HepG2 (cell line): Measurements from ENCODE around the gene OR1E1. TPM values are rescaled to one million over a fixed set of nuclear protein-coding genes. Genes with fewer than 3 reads are reported as not detected.

Source experiments
- KLF15 ChIP-seq: sonication (generic); formaldehyde crosslinking; IDR thresholded peaks from 2 replicates; pipeline ENCODE4 v1.8.1; 2023; ENCODE audit warnings: borderline replicate concordance, mild to moderate bottlenecking, inconsistent platforms, missing genetic modification reagents, mixed read lengths
- POLR2G ChIP-seq: fragments of 200-400 bp; formaldehyde crosslinking; IDR thresholded peaks from 2 replicates; pipeline ENCODE4 v1.6.1; 2018; ENCODE audit warnings: mild to moderate bottlenecking, low read depth, low read length, moderate library complexity
- ZBTB7A ChIP-seq: sonication (generic); formaldehyde crosslinking; IDR thresholded peaks from 2 replicates; pipeline ENCODE4 v1.8.0; 2022; ENCODE audit warnings: mild to moderate bottlenecking, missing genetic modification reagents
- ZNF563 ChIP-seq: sonication (generic); formaldehyde crosslinking; IDR thresholded peaks from 2 replicates; pipeline ENCODE4 v1.8.0; 2022; ENCODE audit warnings: mild to moderate bottlenecking, moderate library complexity, missing genetic modification reagents
- ZZZ3 ChIP-seq: sonication (generic); formaldehyde crosslinking; IDR thresholded peaks from 2 replicates; pipeline ENCODE4 v1.4.0; 2020; ENCODE audit warnings: missing genetic modification reagents, mild to moderate bottlenecking, borderline replicate concordance
- polyA plus RNA-seq, 8 experiments: library from polyadenylated mRNA; depleted of rRNA in 3 of 8; stranded (reverse) in 7 of 8; unstranded in 1 of 8; fragments of >200 nt; fragmentation: Illumina TruSeq in 4 of 8; extraction: Trizol in 4 of 8; gene quantifications; 2 replicates each; pipeline versions ENCODE4 v1.2.1 to v1.2.3, GENCODE V29; 2011 to 2016; ENCODE audit warnings: low read depth in 4 of 8, missing spikeins in 1 of 8, mixed read lengths in 1 of 8; ENCODE audit not compliant: insufficient read depth in 1 of 8
- total RNA-seq, 5 experiments: library from RNA; depleted of rRNA; stranded (reverse); fragments of >200 nt; fragmentation: Illumina TruSeq; extraction: Trizol; gene quantifications; 2 replicates each; pipeline ENCODE4 v1.2.3, GENCODE V29; 2016; ENCODE audit warnings: low read depth in 1 of 5
- TF ChIP-seq, protein P1 (sequence below): sonication (generic); formaldehyde crosslinking; IDR thresholded peaks from 2 replicates; pipeline ENCODE4 v1.4.0; 2020; ENCODE audit warnings: low read depth, missing genetic modification reagents
- TF ChIP-seq, protein P2 (sequence below): sonication (generic); formaldehyde crosslinking; conservative IDR thresholded peaks from 2 replicates; pipeline ENCODE4 v1.4.0; 2020; ENCODE audit warnings: missing genetic modification reagents
- TF ChIP-seq, protein P3 (sequence below): sonication (generic); formaldehyde crosslinking; IDR thresholded peaks from 2 replicates; pipeline ENCODE4 v1.5.0; 2020; ENCODE audit warnings: missing genetic modification reagents
- TF ChIP-seq, protein P4 (sequence below), 2 experiments: fragments of 450-650 bp in 1 of 2; sonication (generic) in 1 of 2; formaldehyde crosslinking in 1 of 2; IDR thresholded peaks; 2 replicates each; pipeline versions ENCODE4 v1.6.1 to v1.8.0; 2016 to 2022; ENCODE audit warnings: antibody characterized with exemption in 1 of 2, mild to moderate bottlenecking in 1 of 2, missing genetic modification reagents in 1 of 2
- TF ChIP-seq, protein P5 (sequence below): sonication (generic); formaldehyde crosslinking; IDR thresholded peaks from 2 replicates; pipeline ENCODE4 v1.5.0; 2020; ENCODE audit warnings: missing genetic modification reagents, mild to moderate bottlenecking, borderline replicate concordance

The OR1E1 gene
- total and polyA plus RNA-seq, 2 of the 13 experiments (the other 11 are each of a cell fraction or from before 2014, with no cell fraction given) = not detected

DNA sequence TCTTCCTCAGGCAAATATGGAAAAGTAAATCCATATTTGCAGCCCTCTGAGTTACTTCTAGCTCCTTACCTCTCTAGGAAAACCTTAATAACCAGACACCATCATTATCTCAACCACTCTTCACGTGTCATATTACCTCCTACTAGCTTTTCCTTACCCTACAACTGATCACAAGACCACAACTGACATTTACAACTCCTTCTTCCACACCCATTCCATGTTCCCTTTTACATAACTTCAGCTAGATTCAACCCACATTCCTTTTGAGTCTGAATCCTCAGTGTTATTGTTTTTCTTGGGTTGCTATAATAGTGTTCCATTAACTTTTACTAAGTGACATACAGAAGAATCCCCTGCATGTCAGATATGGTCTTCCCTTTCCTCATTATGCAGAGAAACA is 40.2 kb upstream of the OR1E1 start (continued):
- TF ChIP-seq, protein P1, sequence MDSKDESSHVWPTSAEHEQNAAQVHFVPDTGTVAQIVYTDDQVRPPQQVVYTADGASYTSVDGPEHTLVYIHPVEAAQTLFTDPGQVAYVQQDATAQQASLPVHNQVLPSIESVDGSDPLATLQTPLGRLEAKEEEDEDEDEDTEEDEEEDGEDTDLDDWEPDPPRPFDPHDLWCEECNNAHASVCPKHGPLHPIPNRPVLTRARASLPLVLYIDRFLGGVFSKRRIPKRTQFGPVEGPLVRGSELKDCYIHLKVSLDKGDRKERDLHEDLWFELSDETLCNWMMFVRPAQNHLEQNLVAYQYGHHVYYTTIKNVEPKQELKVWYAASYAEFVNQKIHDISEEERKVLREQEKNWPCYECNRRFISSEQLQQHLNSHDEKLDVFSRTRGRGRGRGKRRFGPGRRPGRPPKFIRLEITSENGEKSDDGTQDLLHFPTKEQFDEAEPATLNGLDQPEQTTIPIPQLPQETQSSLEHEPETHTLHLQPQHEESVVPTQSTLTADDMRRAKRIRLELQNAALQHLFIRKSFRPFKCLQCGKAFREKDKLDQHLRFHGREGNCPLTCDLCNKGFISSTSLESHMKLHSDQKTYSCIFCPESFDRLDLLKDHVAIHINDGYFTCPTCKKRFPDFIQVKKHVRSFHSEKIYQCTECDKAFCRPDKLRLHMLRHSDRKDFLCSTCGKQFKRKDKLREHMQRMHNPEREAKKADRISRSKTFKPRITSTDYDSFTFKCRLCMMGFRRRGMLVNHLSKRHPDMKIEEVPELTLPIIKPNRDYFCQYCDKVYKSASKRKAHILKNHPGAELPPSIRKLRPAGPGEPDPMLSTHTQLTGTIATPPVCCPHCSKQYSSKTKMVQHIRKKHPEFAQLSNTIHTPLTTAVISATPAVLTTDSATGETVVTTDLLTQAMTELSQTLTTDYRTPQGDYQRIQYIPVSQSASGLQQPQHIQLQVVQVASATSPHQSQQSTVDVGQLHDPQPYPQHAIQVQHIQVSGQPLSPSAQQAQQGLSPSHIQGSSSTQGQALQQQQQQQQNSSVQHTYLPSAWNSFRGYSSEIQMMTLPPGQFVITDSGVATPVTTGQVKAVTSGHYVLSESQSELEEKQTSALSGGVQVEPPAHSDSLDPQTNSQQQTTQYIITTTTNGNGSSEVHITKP (CRISPR knock-in tag) = no peak
- TF ChIP-seq ZBTB7A (CRISPR knock-in tag) (no peak), KLF15 (CRISPR knock-in tag) (no peak), ZNF563 (CRISPR knock-in tag) (no peak), ZZZ3 (CRISPR knock-in tag) (no peak), POLR2G (no peak)
- TF ChIP-seq, protein P2, sequence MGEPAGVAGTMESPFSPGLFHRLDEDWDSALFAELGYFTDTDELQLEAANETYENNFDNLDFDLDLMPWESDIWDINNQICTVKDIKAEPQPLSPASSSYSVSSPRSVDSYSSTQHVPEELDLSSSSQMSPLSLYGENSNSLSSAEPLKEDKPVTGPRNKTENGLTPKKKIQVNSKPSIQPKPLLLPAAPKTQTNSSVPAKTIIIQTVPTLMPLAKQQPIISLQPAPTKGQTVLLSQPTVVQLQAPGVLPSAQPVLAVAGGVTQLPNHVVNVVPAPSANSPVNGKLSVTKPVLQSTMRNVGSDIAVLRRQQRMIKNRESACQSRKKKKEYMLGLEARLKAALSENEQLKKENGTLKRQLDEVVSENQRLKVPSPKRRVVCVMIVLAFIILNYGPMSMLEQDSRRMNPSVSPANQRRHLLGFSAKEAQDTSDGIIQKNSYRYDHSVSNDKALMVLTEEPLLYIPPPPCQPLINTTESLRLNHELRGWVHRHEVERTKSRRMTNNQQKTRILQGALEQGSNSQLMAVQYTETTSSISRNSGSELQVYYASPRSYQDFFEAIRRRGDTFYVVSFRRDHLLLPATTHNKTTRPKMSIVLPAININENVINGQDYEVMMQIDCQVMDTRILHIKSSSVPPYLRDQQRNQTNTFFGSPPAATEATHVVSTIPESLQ (CRISPR knock-in tag) = no peak
- TF ChIP-seq, protein P3, sequence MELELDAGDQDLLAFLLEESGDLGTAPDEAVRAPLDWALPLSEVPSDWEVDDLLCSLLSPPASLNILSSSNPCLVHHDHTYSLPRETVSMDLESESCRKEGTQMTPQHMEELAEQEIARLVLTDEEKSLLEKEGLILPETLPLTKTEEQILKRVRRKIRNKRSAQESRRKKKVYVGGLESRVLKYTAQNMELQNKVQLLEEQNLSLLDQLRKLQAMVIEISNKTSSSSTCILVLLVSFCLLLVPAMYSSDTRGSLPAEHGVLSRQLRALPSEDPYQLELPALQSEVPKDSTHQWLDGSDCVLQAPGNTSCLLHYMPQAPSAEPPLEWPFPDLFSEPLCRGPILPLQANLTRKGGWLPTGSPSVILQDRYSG (CRISPR knock-in tag) = no peak
- TF ChIP-seq, protein P4, sequence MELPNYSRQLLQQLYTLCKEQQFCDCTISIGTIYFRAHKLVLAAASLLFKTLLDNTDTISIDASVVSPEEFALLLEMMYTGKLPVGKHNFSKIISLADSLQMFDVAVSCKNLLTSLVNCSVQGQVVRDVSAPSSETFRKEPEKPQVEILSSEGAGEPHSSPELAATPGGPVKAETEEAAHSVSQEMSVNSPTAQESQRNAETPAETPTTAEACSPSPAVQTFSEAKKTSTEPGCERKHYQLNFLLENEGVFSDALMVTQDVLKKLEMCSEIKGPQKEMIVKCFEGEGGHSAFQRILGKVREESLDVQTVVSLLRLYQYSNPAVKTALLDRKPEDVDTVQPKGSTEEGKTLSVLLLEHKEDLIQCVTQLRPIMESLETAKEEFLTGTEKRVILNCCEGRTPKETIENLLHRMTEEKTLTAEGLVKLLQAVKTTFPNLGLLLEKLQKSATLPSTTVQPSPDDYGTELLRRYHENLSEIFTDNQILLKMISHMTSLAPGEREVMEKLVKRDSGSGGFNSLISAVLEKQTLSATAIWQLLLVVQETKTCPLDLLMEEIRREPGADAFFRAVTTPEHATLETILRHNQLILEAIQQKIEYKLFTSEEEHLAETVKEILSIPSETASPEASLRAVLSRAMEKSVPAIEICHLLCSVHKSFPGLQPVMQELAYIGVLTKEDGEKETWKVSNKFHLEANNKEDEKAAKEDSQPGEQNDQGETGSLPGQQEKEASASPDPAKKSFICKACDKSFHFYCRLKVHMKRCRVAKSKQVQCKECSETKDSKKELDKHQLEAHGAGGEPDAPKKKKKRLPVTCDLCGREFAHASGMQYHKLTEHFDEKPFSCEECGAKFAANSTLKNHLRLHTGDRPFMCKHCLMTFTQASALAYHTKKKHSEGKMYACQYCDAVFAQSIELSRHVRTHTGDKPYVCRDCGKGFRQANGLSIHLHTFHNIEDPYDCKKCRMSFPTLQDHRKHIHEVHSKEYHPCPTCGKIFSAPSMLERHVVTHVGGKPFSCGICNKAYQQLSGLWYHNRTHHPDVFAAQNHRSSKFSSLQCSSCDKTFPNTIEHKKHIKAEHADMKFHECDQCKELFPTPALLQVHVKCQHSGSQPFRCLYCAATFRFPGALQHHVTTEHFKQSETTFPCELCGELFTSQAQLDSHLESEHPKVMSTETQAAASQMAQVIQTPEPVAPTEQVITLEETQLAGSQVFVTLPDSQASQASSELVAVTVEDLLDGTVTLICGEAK (IDR thresholded peaks at IDR 0.05) = no peak
- TF ChIP-seq, protein P4 (CRISPR knock-in tag; IDR thresholded peaks at IDR 0.05) = no peak
- TF ChIP-seq, protein P5, sequence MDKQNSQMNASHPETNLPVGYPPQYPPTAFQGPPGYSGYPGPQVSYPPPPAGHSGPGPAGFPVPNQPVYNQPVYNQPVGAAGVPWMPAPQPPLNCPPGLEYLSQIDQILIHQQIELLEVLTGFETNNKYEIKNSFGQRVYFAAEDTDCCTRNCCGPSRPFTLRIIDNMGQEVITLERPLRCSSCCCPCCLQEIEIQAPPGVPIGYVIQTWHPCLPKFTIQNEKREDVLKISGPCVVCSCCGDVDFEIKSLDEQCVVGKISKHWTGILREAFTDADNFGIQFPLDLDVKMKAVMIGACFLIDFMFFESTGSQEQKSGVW (CRISPR knock-in tag) = no peak
